BLaER1 (cell line): ENCODE data around the gene CDK13.

ENCODE experiments used
- H3K27ac ChIP-seq: shearing (Covaris generic); formaldehyde crosslinking; 2 replicates; pipeline ENCODE4 v1.8.1; 2022
- H3K27me3 ChIP-seq: shearing (Covaris generic); formaldehyde crosslinking; 2 replicates; pipeline ENCODE4 v1.8.1; 2022
- H3K36me3 ChIP-seq: shearing (Covaris generic); formaldehyde crosslinking; 2 replicates; pipeline ENCODE4 v1.8.1; 2022
- H3K4me1 ChIP-seq: shearing (Covaris generic); formaldehyde crosslinking; 2 replicates; pipeline ENCODE4 v1.8.1; 2022
- H3K4me2 ChIP-seq: shearing (Covaris generic); formaldehyde crosslinking; 2 replicates; pipeline ENCODE4 v1.8.1; 2022
- H3K4me3 ChIP-seq: shearing (Covaris generic); formaldehyde crosslinking; 2 replicates; pipeline ENCODE4 v1.8.1; 2022
- H3K9ac ChIP-seq: shearing (Covaris generic); formaldehyde crosslinking; 2 replicates; pipeline ENCODE4 v1.8.1; 2022
- H3K9me3 ChIP-seq: shearing (Covaris generic); formaldehyde crosslinking; 2 replicates; pipeline ENCODE4 v1.8.1; 2022
- H4K20me1 ChIP-seq: shearing (Covaris generic); formaldehyde crosslinking; 2 replicates; pipeline ENCODE4 v1.8.1; 2022
- Cebpa-rat ChIP-seq: shearing (Covaris generic); IDR thresholded peaks from 2 replicates; pipeline ENCODE4 v1.8.1; 2022

CDK13 gene

DNA sequence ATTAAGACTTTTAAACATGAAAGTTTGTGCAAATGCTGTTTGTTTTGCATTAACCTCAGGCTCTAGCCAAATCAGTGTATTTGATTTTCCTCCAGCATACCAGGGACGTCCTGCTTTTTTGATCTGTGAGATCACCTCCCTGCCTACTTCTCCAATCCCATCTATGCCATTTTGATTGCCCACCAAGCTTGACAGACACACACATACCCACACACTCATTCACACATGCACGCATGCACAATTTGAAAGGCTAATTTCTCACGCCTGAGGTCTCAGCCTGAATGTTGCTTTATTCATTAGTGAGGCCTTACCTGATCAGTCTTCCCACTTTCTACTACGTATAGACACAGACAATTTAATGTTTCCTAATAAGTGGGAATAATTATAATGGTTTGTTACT, 53.5 kb downstream of the CDK13 start:
- Histone ChIP-seq H3K4me2 (no peak overlapping the region), H3K27me3 (no peaks in the 10 kb centered on the region), H3K4me3 (no peak overlapping the region), H3K9ac (no peak overlapping the region), H4K20me1 (peaks cover 47% of the 10 kb centered on the region), H3K27ac (no peak overlapping the region), H3K4me1 (no peaks in the 10 kb centered on the region), H3K9me3 (no peaks in the 10 kb centered on the region), H3K36me3 (peaks cover 67% of the 10 kb centered on the region)
- no peak for TF ChIP-seq Cebpa-rat

- Histone ChIP-seq H3K4me3 (no peak overlapping the region), H3K9me3 (no peaks in the 10 kb centered on the region), H4K20me1 (peaks cover 33% of the 10 kb centered on the region), H3K4me2 (no peak overlapping the region), H3K36me3 (peaks cover 78% of the 10 kb centered on the region), H3K27ac (no peak overlapping the region), H3K4me1 (no peaks in the 10 kb centered on the region), H3K9ac (no peak overlapping the region), H3K27me3 (no peaks in the 10 kb centered on the region)
- TF ChIP-seq Cebpa-rat = no peak
These were observed 58.3 kb downstream of the CDK13 start for GRCh38 chr7:40008223-40008815.

- Histone ChIP-seq H3K36me3 (peaks cover 71% of the 10 kb centered on the region), H3K4me1 (no peaks in the 10 kb centered on the region), H3K27me3 (no peaks in the 10 kb centered on the region), H3K9me3 (no peaks in the 10 kb centered on the region), H3K4me2 (no peak overlapping the region), H3K27ac (no peak overlapping the region), H3K9ac (no peak overlapping the region), H4K20me1 (peaks cover 26% of the 10 kb centered on the region), H3K4me3 (no peak overlapping the region)
- TF ChIP-seq Cebpa-rat = no peak
These were observed 59.2 kb downstream of the CDK13 start for GRCh38 chr7:40009301-40009700.

DNA sequence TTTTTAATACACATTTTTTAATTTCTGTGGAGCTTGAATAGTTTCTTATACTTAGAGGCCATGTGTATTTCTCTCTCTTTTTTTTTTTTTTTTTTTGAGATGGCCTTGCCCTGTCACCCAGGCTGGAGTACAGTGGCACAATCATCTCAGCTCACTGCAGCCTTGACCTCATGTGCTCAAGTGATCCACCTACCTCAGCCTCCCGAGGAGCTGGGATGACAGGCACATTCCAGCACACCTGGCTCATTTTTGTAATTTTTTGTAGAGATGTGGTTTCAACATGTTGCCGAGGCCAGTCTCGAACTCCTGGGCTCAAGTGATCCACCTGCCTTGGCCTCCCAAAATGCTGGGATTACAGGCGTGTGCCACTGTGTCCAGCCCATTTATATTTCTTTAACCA, 64.3 kb downstream of the CDK13 start:
- no peak overlapping the region for H3K4me3 ChIP-seq
- H3K9ac ChIP-seq = no peak overlapping the region
- H4K20me1 ChIP-seq = 0 out of 2 replicates have a peak, but pooled peaks cover 6% of the 10 kb centered on the region
- H3K4me1 ChIP-seq = no peaks in the 10 kb centered on the region; the same call in 1 of the 2 replicates
- H3K4me2 ChIP-seq = no peak overlapping the region
- H3K36me3 ChIP-seq = peaks cover 48% of the 10 kb centered on the region
- H3K9me3 ChIP-seq = no peaks in the 10 kb centered on the region
- no peak for TF ChIP-seq Cebpa-rat
- H3K27ac ChIP-seq = no peak overlapping the region
- no peaks in the 10 kb centered on the region for H3K27me3 ChIP-seq

- Histone ChIP-seq H3K4me3 (no peak overlapping the region), H3K9ac (no peak overlapping the region), H4K20me1 (0 out of 2 replicates have a peak, but pooled peaks cover 6% of the 10 kb centered on the region), H3K9me3 (no peaks in the 10 kb centered on the region), H3K4me1 (no peaks in the 10 kb centered on the region; the same call in 1 of the 2 replicates), H3K36me3 (peaks cover 44% of the 10 kb centered on the region), H3K27ac (no peak overlapping the region), H3K4me2 (no peak overlapping the region), H3K27me3 (no peaks in the 10 kb centered on the region)
- no peak for TF ChIP-seq Cebpa-rat
These were observed 65.8 kb downstream of the CDK13 start for GRCh38 chr7:40015790-40016296.

DNA sequence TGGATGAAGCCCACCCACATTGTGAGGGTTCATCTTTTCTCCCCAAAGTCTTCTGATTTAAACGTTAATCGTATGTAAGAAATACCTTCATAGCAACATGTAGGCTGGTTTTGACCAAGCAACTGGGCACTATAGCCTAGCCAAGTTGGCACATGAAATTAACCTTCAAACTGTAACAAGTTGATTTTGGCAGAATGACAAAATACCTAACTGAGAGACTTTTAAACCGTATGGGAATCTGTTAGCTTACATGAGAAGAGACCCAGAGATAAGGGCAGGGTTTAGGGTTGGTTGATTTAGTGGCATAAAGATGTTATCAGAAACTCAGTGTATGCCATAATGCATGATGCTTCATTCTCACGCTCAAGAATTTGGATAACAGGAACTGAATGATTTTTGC, 69.5 kb downstream of the CDK13 start:
- no peak overlapping the region for H3K27ac ChIP-seq
- no peaks in the 10 kb centered on the region for H3K9me3 ChIP-seq
- H3K4me2 ChIP-seq = no peak overlapping the region
- H3K9ac ChIP-seq = no peak overlapping the region
- no peak overlapping the region for H3K4me3 ChIP-seq
- H3K27me3 ChIP-seq = no peaks in the 10 kb centered on the region
- H4K20me1 ChIP-seq = 0 out of 2 replicates have a peak, but pooled peaks cover 6% of the 10 kb centered on the region
- peaks cover 42% of the 10 kb centered on the region for H3K36me3 ChIP-seq
- H3K4me1 ChIP-seq = no peaks in the 10 kb centered on the region; the same call in 1 of the 2 replicates
- no peak for TF ChIP-seq Cebpa-rat

GRCh38 chr7:40024048-40024447, 74.0 kb downstream of the CDK13 start:
- no peak overlapping the region for H3K4me3 ChIP-seq
- H3K4me2 ChIP-seq = no peak overlapping the region
- H3K4me1 ChIP-seq = no peaks in the 10 kb centered on the region
- H3K9ac ChIP-seq = no peak overlapping the region
- H3K27ac ChIP-seq = no peak overlapping the region
- H3K27me3 ChIP-seq = no peaks in the 10 kb centered on the region
- H4K20me1 ChIP-seq = no peaks in the 10 kb centered on the region
- no peak for TF ChIP-seq Cebpa-rat
- peaks cover 64% of the 10 kb centered on the region for H3K36me3 ChIP-seq
- 0 out of 2 replicates have a peak, but pooled peaks cover 6% of the 10 kb centered on the region for H3K9me3 ChIP-seq

DNA sequence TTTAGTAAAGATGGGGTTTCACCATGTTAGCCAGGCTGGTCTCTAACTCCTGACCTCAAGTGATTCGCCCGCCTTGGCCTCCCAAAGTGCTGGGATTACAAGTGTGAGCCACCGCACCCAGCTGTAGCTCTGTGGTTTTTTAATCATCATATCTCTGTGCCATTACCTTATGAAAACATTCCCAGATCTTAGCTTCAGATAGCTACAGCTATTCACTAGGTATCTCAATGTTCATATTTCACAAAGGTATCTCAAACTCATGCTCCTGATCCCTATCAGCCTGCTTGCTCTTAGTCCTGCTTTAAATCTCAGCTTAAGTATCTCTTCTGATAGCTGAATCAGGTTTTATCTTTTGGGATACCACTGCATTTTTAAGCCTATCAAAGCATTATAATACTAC, 74.8 kb downstream of the CDK13 start:
- Histone ChIP-seq H3K4me2 (no peak overlapping the region), H3K27ac (no peak overlapping the region), H3K9ac (no peak overlapping the region), H3K9me3 (0 out of 2 replicates have a peak, but pooled peaks cover 6% of the 10 kb centered on the region), H4K20me1 (no peaks in the 10 kb centered on the region), H3K36me3 (peaks cover 64% of the 10 kb centered on the region), H3K4me1 (no peaks in the 10 kb centered on the region), H3K4me3 (no peak overlapping the region), H3K27me3 (no peaks in the 10 kb centered on the region)
- no peak for TF ChIP-seq Cebpa-rat

DNA sequence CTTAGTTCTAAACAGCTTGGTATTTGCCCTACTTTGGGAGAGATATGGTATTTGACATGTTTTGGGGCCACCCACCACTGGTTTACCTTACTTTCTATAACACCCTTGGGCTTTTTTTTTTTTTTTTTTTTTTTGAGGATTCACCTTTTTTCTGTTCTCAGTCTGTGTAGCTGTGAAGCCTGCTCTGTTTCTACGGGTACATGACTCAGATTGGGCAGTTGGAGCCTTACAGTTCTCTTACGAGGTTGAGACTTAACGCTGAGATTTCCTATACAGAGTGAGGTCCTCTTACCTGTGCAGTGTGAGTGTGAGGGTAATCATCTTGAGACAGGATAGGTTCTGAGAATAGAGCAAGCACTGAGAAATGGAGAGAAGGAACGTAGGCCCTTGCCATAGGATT, 77.5 kb downstream of the CDK13 start:
- H3K9ac ChIP-seq = no peak overlapping the region

DNA sequence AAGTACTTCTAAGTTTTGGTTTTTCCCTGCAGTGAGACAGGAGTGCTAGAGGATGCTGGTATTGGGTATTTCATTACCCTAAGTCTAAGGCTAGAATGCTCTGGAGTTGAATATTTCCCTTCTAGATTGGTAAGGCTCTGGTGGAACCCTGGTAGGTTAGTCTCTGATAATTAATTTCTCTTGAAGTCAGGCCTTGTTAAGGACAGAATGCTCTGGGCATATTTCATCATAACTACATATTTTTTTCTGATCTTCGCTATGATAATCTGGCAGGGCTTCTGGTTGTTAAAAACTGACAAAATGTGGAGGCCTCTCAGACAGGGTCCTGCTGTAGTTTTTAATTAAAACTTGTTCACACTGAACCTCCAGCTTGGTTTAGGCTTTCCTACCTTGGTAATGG, 83.8 kb downstream of the CDK13 start:
- H3K4me2 ChIP-seq = no peak overlapping the region
- TF ChIP-seq Cebpa-rat = no peak
- no peaks in the 10 kb centered on the region for H3K9me3 ChIP-seq
- H3K4me3 ChIP-seq = no peak overlapping the region
- no peak overlapping the region for H3K9ac ChIP-seq
- peaks cover 32% of the 10 kb centered on the region; the same call in 1 of the 2 replicates for H4K20me1 ChIP-seq
- H3K27me3 ChIP-seq = no peaks in the 10 kb centered on the region
- H3K27ac ChIP-seq = peak overlapping the region; percentile 13; the same call in 1 of the 2 replicates
- no peaks in the 10 kb centered on the region for H3K4me1 ChIP-seq
- H3K36me3 ChIP-seq = peaks cover 62% of the 10 kb centered on the region

More for the DNA sequence above, 77.5 kb downstream of the CDK13 start:
- H3K9me3 ChIP-seq = 0 out of 2 replicates have a peak, but pooled peaks cover 6% of the 10 kb centered on the region
- no peaks in the 10 kb centered on the region for H3K4me1 ChIP-seq
- H3K27ac ChIP-seq = no peak overlapping the region
- H3K27me3 ChIP-seq = no peaks in the 10 kb centered on the region
- H3K4me3 ChIP-seq = no peak overlapping the region
- peaks cover 79% of the 10 kb centered on the region for H3K36me3 ChIP-seq
- no peak overlapping the region for H3K4me2 ChIP-seq
- H4K20me1 ChIP-seq = no peaks in the 10 kb centered on the region
- TF ChIP-seq Cebpa-rat = no peak
